NK-92 treated with Interleukin-12 subunit alpha and Interleukin-12 subunit beta, amount 100 ng/mL, for 24 hours (cell line): Measurements from ENCODE around the gene SLC49A4.

Source experiments
- DNase-seq: peaks from one replicate; lab custom pipeline; 2025; lab: John Stamatoyannopoulos, UW

SLC49A4 gene

DNA sequence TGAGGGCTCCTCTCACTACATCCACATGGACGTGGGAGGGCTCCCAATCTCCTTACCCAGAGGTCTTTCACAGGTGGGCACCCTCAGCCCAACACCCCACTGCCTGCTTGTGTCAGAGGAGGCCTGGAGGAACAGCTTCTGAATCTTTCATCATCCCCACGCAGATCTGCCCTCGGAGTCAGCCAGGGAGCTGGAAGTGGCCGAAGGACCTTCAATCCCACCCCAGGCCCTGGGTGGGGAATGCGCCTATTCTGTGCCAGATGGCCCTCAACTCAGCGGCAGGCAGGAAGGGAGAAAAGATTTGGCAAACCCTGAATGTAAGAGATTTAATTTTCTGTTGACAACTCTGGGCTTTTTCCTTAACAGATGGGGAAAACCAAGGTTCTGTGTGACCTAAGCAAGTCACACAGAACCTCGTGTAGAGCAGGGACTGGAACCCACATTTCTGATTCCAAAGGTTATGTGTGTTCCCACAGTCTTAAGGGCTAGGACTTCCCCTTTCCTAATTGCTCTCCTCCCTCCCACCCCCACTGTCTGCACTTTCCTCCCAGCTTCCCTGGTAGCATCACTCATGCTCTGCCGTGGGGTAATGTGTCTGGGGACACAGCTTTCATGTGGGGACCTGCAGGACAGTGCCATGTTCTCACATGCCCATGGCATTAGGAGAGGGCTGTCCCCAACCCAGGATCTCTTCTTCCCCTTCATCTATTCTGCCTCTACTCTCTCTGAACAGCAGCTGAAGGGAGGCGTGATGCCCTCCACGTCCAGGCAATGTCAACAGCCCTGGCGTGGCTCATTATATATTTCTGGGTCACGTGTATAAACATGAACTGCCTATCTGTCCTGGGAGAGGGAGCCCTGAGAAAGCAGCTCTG, 134.6 kb downstream of the SLC49A4 start:
- DNase-seq, result no peak

DNA sequence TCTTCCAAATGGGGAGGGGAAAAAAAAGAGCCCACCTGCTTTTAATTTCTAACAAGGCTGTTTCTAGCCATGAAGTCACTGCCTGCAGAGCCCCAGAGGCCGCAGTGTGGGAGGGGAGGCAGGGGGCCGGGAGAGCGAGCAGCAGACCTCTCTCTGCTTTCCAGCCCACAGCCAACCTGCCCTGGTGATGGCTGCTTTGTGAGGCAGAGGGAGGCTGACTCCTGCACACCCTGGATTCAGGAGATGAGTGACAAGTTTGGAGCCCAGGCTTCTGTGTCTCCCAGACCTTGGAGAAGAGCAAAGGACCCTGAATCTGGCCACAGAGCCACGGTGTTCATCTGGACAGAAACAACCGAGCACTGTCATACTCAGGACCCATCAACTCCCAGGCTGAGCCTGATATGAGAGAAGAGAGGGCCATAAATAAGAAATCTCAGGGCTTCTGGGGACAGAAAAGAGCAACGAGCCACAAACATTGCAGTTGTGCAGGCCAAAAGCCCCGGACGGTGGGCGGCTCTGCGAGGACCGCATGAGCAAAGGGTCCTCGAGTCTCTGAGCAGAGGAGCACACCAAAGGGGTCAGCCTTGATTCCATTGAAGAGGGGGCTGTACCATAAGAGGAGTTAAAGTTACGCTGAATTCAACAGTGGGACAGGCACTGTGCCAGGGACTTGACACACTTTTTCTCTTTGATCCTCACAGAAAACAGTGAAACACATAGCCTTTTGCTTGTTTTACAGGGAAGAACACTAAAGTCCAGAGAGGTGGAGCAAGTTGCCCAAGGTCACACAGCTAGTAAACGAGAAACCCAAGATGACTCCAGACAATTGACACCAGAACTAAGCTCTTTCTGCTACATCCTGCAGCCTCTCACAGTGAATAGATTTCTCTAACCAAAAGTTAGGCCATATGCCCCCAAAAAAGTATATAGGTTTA, 135.5 kb downstream of the SLC49A4 start:
- DNase-seq, result no peak
